Measurements from ENCODE around the gene COX7A2L.
"Not testable (repeated sequence)": the region's sequence is repeated elsewhere in the genome, so short reads cannot be mapped to it uniquely, and the experiment has no call there.

The COX7A2L gene

GRCh38 chr2:42367835-42368234, 6.8 kb upstream of the COX7A2L start:
- DNase-seq (ENCODE audit: low read depth in 2 of 2): no peak

GRCh38 chr2:42366411-42366810, 5.4 kb upstream of the COX7A2L start:
- DNase-seq (ENCODE audit: low read depth in 2 of 2): no peak

- DNase-seq (ENCODE audit: low read depth in 2 of 2): no peak
Observed at GRCh38 chr2:42364658-42365057, 3.6 kb upstream of the COX7A2L start.

- no peak for DNase-seq (ENCODE audit: low read depth in 2 of 2)
Observed at GRCh38 chr2:42363413-42363812, 2.4 kb upstream of the COX7A2L start.

GRCh38 chr2:42361728-42362283, 789 bp upstream of the COX7A2L start:
- no peak for DNase-seq (ENCODE audit: low read depth in 2 of 2)

- no peak for DNase-seq (ENCODE audit: low read depth in 2 of 2)
Observed at GRCh38 chr2:42360493-42360889, 526 bp downstream of the COX7A2L start.

GRCh38 chr2:42359965-42360483, 993 bp downstream of the COX7A2L start:
- DNase-seq (ENCODE audit: low read depth in 2 of 2): no peak

- no peak for DNase-seq (ENCODE audit: low read depth in 2 of 2)
Observed at GRCh38 chr2:42359304-42359964, 1.6 kb downstream of the COX7A2L start.

- DNase-seq (ENCODE audit: low read depth in 2 of 2): no peak
Observed at GRCh38 chr2:42353792-42354429, 7.1 kb downstream of the COX7A2L start.

GRCh38 chr2:42351864-42352263, 9.2 kb downstream of the COX7A2L start:
- no peak for DNase-seq (ENCODE audit: low read depth in 2 of 2)

- DNase-seq (ENCODE audit: low read depth in 2 of 2): no peak
Observed at GRCh38 chr2:42350434-42351063, 10.5 kb downstream of the COX7A2L start.

GRCh38 chr2:42348113-42348805, 12.8 kb downstream of the COX7A2L start:
- no peak for DNase-seq (ENCODE audit: low read depth in 2 of 2)

GRCh38 chr2:42347518-42347917, 13.5 kb downstream of the COX7A2L start:
- not testable (repeated sequence) for DNase-seq (ENCODE audit: low read depth in 2 of 2)

- not testable (repeated sequence) for DNase-seq (ENCODE audit: low read depth in 2 of 2)
Observed at GRCh38 chr2:42346856-42347255, 14.2 kb downstream of the COX7A2L start.

- no peak for DNase-seq (ENCODE audit: low read depth in 2 of 2)
Observed at GRCh38 chr2:42345986-42346385, 15.0 kb downstream of the COX7A2L start.

- no peak for DNase-seq (ENCODE audit: low read depth in 2 of 2)
Observed at GRCh38 chr2:42342795-42343241, 18.2 kb downstream of the COX7A2L start.

- no peak for DNase-seq (ENCODE audit: low read depth in 2 of 2)
Observed at GRCh38 chr2:42342061-42342794, 18.8 kb downstream of the COX7A2L start.

- no peak for DNase-seq (ENCODE audit: low read depth in 2 of 2)
Observed at GRCh38 chr2:42340938-42341636, 19.9 kb downstream of the COX7A2L start.

GRCh38 chr2:42340045-42340937, 20.7 kb downstream of the COX7A2L start:
- no peak for DNase-seq (ENCODE audit: low read depth in 2 of 2)
